ENCODE measurements around the gene CRB3. TPM values are rescaled to one million over a fixed set of nuclear protein-coding genes. Genes with fewer than 3 reads are reported as not detected.

Gene CRB3
- total RNA-seq, 2 donors from 2014 or later = 46.4 to 50.9 TPM

- Mint-ChIP-seq H3K36me3 (ENCODE audit: low read depth) (no peaks in the 10 kb centered on the region), H3K27ac (no peak overlapping the region), H3K9me3 (no peaks in the 10 kb centered on the region), H3K4me3 (no peak overlapping the region), H3K4me1 (no peaks in the 10 kb centered on the region), H3K27me3 (ENCODE audit: insufficient read depth) (peaks cover 34% of the 10 kb centered on the region)
- WGBS, 2 experiments (ENCODE audit: insufficient coverage in 1 of 2, insufficient read length in 1 of 2) = 83 to 92% methylated on average over 2 to 11 of the region's 11 CpGs
- Histone ChIP-seq H3K27ac (ENCODE audit: low read depth, low read length) (no peak overlapping the region), H3K27me3 (ENCODE audit: control insufficient read depth, insufficient read depth, low read length, poor library complexity, severe bottlenecking) (peaks cover 7% of the 10 kb centered on the region), H3K9me3 (ENCODE audit: control insufficient read depth, low read length) (no peaks in the 10 kb centered on the region), H3K9ac (ENCODE audit: extremely low read depth, low read length, poor library complexity, severe bottlenecking) (no peak overlapping the region), H3K4me1 (ENCODE audit: control insufficient read depth, insufficient read depth, low read length) (no peaks in the 10 kb centered on the region), H3K36me3 (ENCODE audit: control insufficient read depth, insufficient read depth, low read length) (no peaks in the 10 kb centered on the region), H3K4me3 (ENCODE audit: low read length) (no peak overlapping the region)
- DNase-seq = no peak
- TF ChIP-seq CTCF (conservative IDR thresholded peaks at IDR 0.05) = no peak
Measured at GRCh38 chr19:6431891-6432290, 32.2 kb upstream of the CRB3 start.

- TF ChIP-seq CTCF (conservative IDR thresholded peaks at IDR 0.05) = no peak
- H3K4me1 Mint-ChIP-seq = no peaks in the 10 kb centered on the region
- no peak overlapping the region for H3K4me3 Mint-ChIP-seq
- peaks cover 7% of the 10 kb centered on the region for H3K27me3 ChIP-seq (ENCODE audit: control insufficient read depth, insufficient read depth, low read length, poor library complexity, severe bottlenecking)
- no peaks in the 10 kb centered on the region for H3K36me3 ChIP-seq (ENCODE audit: control insufficient read depth, insufficient read depth, low read length)
- no peak overlapping the region for H3K4me3 ChIP-seq (ENCODE audit: low read length)
- H3K9me3 Mint-ChIP-seq = peaks cover 1% of the 10 kb centered on the region
- H3K9ac ChIP-seq (ENCODE audit: extremely low read depth, low read length, poor library complexity, severe bottlenecking) = no peak overlapping the region
- no peaks in the 10 kb centered on the region for H3K9me3 ChIP-seq (ENCODE audit: control insufficient read depth, low read length)
- no peaks in the 10 kb centered on the region for H3K4me1 ChIP-seq (ENCODE audit: control insufficient read depth, insufficient read depth, low read length)
- DNase-seq = no peak
- no peak overlapping the region for H3K27ac ChIP-seq (ENCODE audit: low read depth, low read length)
- no peak overlapping the region for H3K27ac Mint-ChIP-seq
- 73 to 74% methylated on average over 8 to 10 of the region's 11 CpGs for WGBS, 2 experiments (ENCODE audit: insufficient coverage in 1 of 2, insufficient read length in 1 of 2)
- H3K36me3 Mint-ChIP-seq (ENCODE audit: low read depth) = no peaks in the 10 kb centered on the region
- peaks cover 30% of the 10 kb centered on the region for H3K27me3 Mint-ChIP-seq (ENCODE audit: insufficient read depth)
Measured at GRCh38 chr19:6433165-6433564, 30.9 kb upstream of the CRB3 start.

GRCh38 chr19:6433663-6434062, 30.4 kb upstream of the CRB3 start, which contains the start of gene SLC25A41:
Gene SLC25A41, minus strand, starts transcription at chr19:6433763. Its CDS starts 70 bp downstream, at chr19:6433693.
- Histone ChIP-seq H3K4me3 (ENCODE audit: low read length) (no peak within 1 kb of the TSS), H3K27ac (ENCODE audit: low read depth, low read length) (no peak within 1 kb of the TSS), H3K9ac (ENCODE audit: extremely low read depth, low read length, poor library complexity, severe bottlenecking) (no peak within 1 kb of the TSS), H3K9me3 (ENCODE audit: control insufficient read depth, low read length) (no peaks in the 10 kb centered on the region), H3K27me3 (ENCODE audit: control insufficient read depth, insufficient read depth, low read length, poor library complexity, severe bottlenecking) (peaks cover 7% of the 10 kb centered on the region), H3K36me3 (ENCODE audit: control insufficient read depth, insufficient read depth, low read length) (no peaks in the 10 kb centered on the region), H3K4me1 (ENCODE audit: control insufficient read depth, insufficient read depth, low read length) (no peaks in the 10 kb centered on the region)
- Mint-ChIP-seq H3K4me1 (no peaks in the 10 kb centered on the region), H3K27me3 (ENCODE audit: insufficient read depth) (peaks cover 31% of the 10 kb centered on the region), H3K9me3 (peaks cover 2% of the 10 kb centered on the region), H3K27ac (no peak within 1 kb of the TSS), H3K36me3 (ENCODE audit: low read depth) (no peaks in the 10 kb centered on the region), H3K4me3 (no peak within 1 kb of the TSS)
- WGBS, 2 experiments (ENCODE audit: insufficient coverage in 1 of 2, insufficient read length in 1 of 2) = 91 to 96% methylated on average over 5 to 8 of the region's 10 CpGs
- DNase-seq = no peak
- no peak for TF ChIP-seq CTCF (conservative IDR thresholded peaks at IDR 0.05)
